ENCODE results near the gene HS6ST2.

HS6ST2 gene

GRCh38 chrX:132708529-132708928 lies 249.9 kb downstream of the HS6ST2 start:
- CTCF ChIA-PET: interaction anchor here (1.1 kb wide), 1 partner anchor 246 kb away, joined by 4 read pairs; no protein-coding TSS in a partner anchor
- POLR2A ChIA-PET: interaction anchor here (0.7 kb wide), 1 partner anchor 491 kb away, joined by 4 read pairs; no protein-coding TSS in a partner anchor

DNA sequence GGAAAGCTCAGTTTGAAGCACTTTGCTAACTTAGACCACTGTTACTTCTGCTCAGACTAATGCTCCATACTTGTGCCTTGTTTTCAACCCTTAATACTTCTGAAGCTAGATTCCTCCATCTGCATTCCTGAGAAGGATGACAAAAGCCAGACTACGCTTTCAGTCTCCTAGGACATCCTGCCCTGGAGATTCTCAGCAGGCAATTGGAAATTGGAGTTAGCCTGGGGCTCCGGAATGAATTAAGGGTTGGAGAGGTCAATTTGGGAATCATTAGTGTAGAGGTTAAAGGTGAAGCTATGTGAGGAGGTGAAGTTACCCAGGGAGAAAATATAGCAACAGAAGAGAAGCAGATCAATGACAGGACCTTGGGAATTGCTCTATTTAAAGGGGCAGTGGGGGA lies 253.7 kb downstream of the HS6ST2 start:
- Histone ChIP-seq H3K36me3 (ENCODE audit: control insufficient read depth in 2 of 2, insufficient read depth in 1 of 2, low read length in 2 of 2) (no peaks in the 10 kb centered on the region), H3K9me3 (ENCODE audit: control insufficient read depth, insufficient read depth, low read depth, low read length) (no peaks in the 10 kb centered on the region)
- CTCF ChIA-PET: interaction anchor here (0.7 kb wide), 1 partner anchor 848 kb away, joined by 4 read pairs; no protein-coding TSS in a partner anchor

More at GRCh38 chrX:132708529-132708928, 249.9 kb downstream of the HS6ST2 start:
- H3K27ac ChIP-seq (ENCODE audit: extremely low read depth, low read depth, low read length): no peak overlapping the region
- H3K36me3 ChIP-seq (ENCODE audit: control insufficient read depth in 2 of 2, insufficient read depth in 1 of 2, low read length in 2 of 2): no peaks in the 10 kb centered on the region
- TF ChIP-seq ZNF121 (tag by site-specific recombination; IDR thresholded peaks at IDR 0.05) (no peak), ZNF132 (tag by site-specific recombination; IDR thresholded peaks at IDR 0.05; ENCODE audit: borderline replicate concordance) (no peak), ZNF514 (tag by site-specific recombination; IDR thresholded peaks at IDR 0.05) (no peak), ZNF664 (tag by site-specific recombination; IDR thresholded peaks at IDR 0.05) (no peak), ZNF426 (tag by site-specific recombination; IDR thresholded peaks at IDR 0.05) (no peak), SALL2 (tag by site-specific recombination; IDR thresholded peaks at IDR 0.05; ENCODE audit: borderline replicate concordance) (no peak), IKZF3 (tag by site-specific recombination; IDR thresholded peaks at IDR 0.05) (no peak), ZNF10 (tag by site-specific recombination; IDR thresholded peaks at IDR 0.05) (no peak)
- TF ChIP-seq, protein P1, sequence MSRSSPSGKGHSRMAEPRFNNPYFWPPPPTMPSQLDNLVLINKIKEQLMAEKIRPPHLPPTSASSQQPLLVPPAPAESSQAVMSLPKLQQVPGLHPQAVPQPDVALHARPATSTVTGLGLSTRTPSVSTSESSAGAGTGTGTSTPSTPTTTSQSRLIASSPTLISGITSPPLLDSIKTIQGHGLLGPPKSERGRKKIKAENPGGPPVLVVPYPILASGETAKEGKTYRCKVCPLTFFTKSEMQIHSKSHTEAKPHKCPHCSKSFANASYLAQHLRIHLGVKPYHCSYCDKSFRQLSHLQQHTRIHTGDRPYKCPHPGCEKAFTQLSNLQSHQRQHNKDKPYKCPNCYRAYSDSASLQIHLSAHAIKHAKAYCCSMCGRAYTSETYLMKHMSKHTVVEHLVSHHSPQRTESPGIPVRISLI (tag by site-specific recombination; IDR thresholded peaks at IDR 0.05): no peak
- no peaks in the 10 kb centered on the region for H3K4me1 ChIP-seq (ENCODE audit: control insufficient read depth, insufficient read depth, low read length)
- H3K4me3 ChIP-seq (ENCODE audit: low read depth, low read length): no peak overlapping the region
- H3K9me3 ChIP-seq (ENCODE audit: control insufficient read depth, insufficient read depth, low read depth, low read length): no peaks in the 10 kb centered on the region

GRCh38 chrX:132694382-132694781 lies 264.0 kb downstream of the HS6ST2 start:
- ChIA-PET CTCF (no interaction called here), POLR2A (no interaction called here)
- no peaks in the 10 kb centered on the region for H3K9me3 ChIP-seq (ENCODE audit: control insufficient read depth, insufficient read depth, low read depth, low read length)
- H3K27ac ChIP-seq (ENCODE audit: extremely low read depth, low read depth, low read length): no peak overlapping the region
- H3K36me3 ChIP-seq (ENCODE audit: control insufficient read depth in 2 of 2, insufficient read depth in 1 of 2, low read length in 2 of 2): no peaks in the 10 kb centered on the region
- no peak overlapping the region for H3K4me3 ChIP-seq (ENCODE audit: low read depth, low read length)
- TF ChIP-seq, protein P2, sequence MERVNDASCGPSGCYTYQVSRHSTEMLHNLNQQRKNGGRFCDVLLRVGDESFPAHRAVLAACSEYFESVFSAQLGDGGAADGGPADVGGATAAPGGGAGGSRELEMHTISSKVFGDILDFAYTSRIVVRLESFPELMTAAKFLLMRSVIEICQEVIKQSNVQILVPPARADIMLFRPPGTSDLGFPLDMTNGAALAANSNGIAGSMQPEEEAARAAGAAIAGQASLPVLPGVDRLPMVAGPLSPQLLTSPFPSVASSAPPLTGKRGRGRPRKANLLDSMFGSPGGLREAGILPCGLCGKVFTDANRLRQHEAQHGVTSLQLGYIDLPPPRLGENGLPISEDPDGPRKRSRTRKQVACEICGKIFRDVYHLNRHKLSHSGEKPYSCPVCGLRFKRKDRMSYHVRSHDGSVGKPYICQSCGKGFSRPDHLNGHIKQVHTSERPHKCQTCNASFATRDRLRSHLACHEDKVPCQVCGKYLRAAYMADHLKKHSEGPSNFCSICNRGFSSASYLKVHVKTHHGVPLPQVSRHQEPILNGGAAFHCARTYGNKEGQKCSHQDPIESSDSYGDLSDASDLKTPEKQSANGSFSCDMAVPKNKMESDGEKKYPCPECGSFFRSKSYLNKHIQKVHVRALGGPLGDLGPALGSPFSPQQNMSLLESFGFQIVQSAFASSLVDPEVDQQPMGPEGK (tag by site-specific recombination; IDR thresholded peaks at IDR 0.05): no peak
- TF ChIP-seq, protein P3, sequence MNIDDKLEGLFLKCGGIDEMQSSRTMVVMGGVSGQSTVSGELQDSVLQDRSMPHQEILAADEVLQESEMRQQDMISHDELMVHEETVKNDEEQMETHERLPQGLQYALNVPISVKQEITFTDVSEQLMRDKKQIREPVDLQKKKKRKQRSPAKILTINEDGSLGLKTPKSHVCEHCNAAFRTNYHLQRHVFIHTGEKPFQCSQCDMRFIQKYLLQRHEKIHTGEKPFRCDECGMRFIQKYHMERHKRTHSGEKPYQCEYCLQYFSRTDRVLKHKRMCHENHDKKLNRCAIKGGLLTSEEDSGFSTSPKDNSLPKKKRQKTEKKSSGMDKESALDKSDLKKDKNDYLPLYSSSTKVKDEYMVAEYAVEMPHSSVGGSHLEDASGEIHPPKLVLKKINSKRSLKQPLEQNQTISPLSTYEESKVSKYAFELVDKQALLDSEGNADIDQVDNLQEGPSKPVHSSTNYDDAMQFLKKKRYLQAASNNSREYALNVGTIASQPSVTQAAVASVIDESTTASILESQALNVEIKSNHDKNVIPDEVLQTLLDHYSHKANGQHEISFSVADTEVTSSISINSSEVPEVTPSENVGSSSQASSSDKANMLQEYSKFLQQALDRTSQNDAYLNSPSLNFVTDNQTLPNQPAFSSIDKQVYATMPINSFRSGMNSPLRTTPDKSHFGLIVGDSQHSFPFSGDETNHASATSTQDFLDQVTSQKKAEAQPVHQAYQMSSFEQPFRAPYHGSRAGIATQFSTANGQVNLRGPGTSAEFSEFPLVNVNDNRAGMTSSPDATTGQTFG (tag by site-specific recombination; IDR thresholded peaks at IDR 0.05; ENCODE audit: borderline replicate concordance): no peak
- TF ChIP-seq SETDB1 (IDR thresholded peaks at IDR 0.05; ENCODE audit: insufficient read length, low read length): no peak
- TF ChIP-seq GFI1B (tag by site-specific recombination; IDR thresholded peaks at IDR 0.05): no peak
- TF ChIP-seq ZNF501 (tag by site-specific recombination; IDR thresholded peaks at IDR 0.05): no peak
- TF ChIP-seq ZIC2 (tag by site-specific recombination; IDR thresholded peaks at IDR 0.05): peak; percentile 78
- no peaks in the 10 kb centered on the region for H3K4me1 ChIP-seq (ENCODE audit: control insufficient read depth, insufficient read depth, low read length)

More for the DNA sequence above, 253.7 kb downstream of the HS6ST2 start:
- TF ChIP-seq ZNF514 (tag by site-specific recombination; IDR thresholded peaks at IDR 0.05) (no peak), ZIC2 (tag by site-specific recombination; IDR thresholded peaks at IDR 0.05) (no peak), ZNF324 (tag by site-specific recombination; IDR thresholded peaks at IDR 0.05) (no peak), ZNF48 (tag by site-specific recombination; IDR thresholded peaks at IDR 0.05) (no peak), ZSCAN30 (tag by site-specific recombination; IDR thresholded peaks at IDR 0.05) (no peak), ZNF654 (tag by site-specific recombination; IDR thresholded peaks at IDR 0.05; ENCODE audit: low read depth) (no peak), ZNF146 (tag by site-specific recombination; IDR thresholded peaks at IDR 0.05) (no peak)
- TF ChIP-seq, protein P4, sequence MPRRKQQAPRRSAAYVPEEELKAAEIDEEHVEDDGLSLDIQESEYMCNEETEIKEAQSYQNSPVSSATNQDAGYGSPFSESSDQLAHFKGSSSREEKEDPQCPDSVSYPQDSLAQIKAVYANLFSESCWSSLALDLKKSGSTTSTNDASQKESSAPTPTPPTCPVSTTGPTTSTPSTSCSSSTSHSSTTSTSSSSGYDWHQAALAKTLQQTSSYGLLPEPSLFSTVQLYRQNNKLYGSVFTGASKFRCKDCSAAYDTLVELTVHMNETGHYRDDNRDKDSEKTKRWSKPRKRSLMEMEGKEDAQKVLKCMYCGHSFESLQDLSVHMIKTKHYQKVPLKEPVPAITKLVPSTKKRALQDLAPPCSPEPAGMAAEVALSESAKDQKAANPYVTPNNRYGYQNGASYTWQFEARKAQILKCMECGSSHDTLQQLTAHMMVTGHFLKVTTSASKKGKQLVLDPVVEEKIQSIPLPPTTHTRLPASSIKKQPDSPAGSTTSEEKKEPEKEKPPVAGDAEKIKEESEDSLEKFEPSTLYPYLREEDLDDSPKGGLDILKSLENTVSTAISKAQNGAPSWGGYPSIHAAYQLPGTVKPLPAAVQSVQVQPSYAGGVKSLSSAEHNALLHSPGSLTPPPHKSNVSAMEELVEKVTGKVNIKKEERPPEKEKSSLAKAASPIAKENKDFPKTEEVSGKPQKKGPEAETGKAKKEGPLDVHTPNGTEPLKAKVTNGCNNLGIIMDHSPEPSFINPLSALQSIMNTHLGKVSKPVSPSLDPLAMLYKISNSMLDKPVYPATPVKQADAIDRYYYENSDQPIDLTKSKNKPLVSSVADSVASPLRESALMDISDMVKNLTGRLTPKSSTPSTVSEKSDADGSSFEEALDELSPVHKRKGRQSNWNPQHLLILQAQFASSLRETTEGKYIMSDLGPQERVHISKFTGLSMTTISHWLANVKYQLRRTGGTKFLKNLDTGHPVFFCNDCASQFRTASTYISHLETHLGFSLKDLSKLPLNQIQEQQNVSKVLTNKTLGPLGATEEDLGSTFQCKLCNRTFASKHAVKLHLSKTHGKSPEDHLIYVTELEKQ (tag by site-specific recombination; IDR thresholded peaks at IDR 0.05; ENCODE audit: borderline replicate concordance): no peak
- no peaks in the 10 kb centered on the region for H3K4me1 ChIP-seq (ENCODE audit: control insufficient read depth, insufficient read depth, low read length)
- no peak overlapping the region for H3K27ac ChIP-seq (ENCODE audit: extremely low read depth, low read depth, low read length)
- no peak overlapping the region for H3K4me3 ChIP-seq (ENCODE audit: low read depth, low read length)
- POLR2A ChIA-PET: no interaction called here
